GM23338 (cell line): Measurements from ENCODE around the gene SASH1. TPM values are rescaled to one million over a fixed set of nuclear protein-coding genes. Genes with fewer than 3 reads are reported as not detected.

ENCODE experiments used
- ATAC-seq: fragments of 200-7000 bp; cut with Tn5 transposase; 3 replicates; pipeline ENCODE4 v1.9.1; 2020
- DNase-seq: peaks from one replicate; pipeline ENCODE4 v3.0.0-alpha.2; 2015; ENCODE audit warnings: low spot score
- H2AFZ ChIP-seq: fragments of 200-600 bp; sonication (generic); 2 replicates; pipeline ENCODE4 v1.8.0; 2016; ENCODE audit warnings: antibody characterized with exemption, mild to moderate bottlenecking, moderate library complexity
- H3F3A ChIP-seq: fragments of 200-600 bp; sonication (generic); replicated peaks from 2 replicates; pipeline ENCODE4 v1.8.0; 2017; ENCODE audit warnings: antibody characterized with exemption, mixed run types, low read depth
- H3K27ac ChIP-seq: fragments of 200-600 bp; sonication (generic); 2 replicates; pipeline ENCODE4 v1.6.1; 2016; ENCODE audit warnings: low read depth
- H3K27me3 ChIP-seq: fragments of 200-600 bp; sonication (generic); 2 replicates; pipeline ENCODE4 v1.8.0; 2016; ENCODE audit warnings: mild to moderate bottlenecking, mixed run types, moderate library complexity; ENCODE audit not compliant: insufficient read depth
- H3K36me3 ChIP-seq: fragments of 200-600 bp; sonication (generic); 2 replicates; pipeline ENCODE4 v1.8.0; 2016; ENCODE audit warnings: mild to moderate bottlenecking; ENCODE audit not compliant: insufficient read depth
- H3K4me1 ChIP-seq: fragments of 200-600 bp; sonication (generic); 2 replicates; pipeline ENCODE4 v1.8.0; 2016; ENCODE audit warnings: mild to moderate bottlenecking, moderate library complexity; ENCODE audit not compliant: insufficient read depth
- H3K4me2 ChIP-seq: fragments of 200-600 bp; sonication (generic); 2 replicates; pipeline ENCODE4 v1.7.1; 2017; ENCODE audit warnings: mixed run types
- H3K4me3 ChIP-seq: fragments of 200-600 bp; sonication (generic); 2 replicates; pipeline ENCODE4 v1.6.1; 2016; ENCODE audit warnings: mixed run types
- H3K79me2 ChIP-seq: fragments of 200-600 bp; sonication (generic); replicated peaks from 2 replicates; pipeline ENCODE4 v1.8.0; 2017; ENCODE audit warnings: mild to moderate bottlenecking; ENCODE audit not compliant: insufficient read depth
- H3K9me2 ChIP-seq: fragments of 200-600 bp; sonication (generic); 2 replicates; pipeline ENCODE4 v1.8.0; 2017; ENCODE audit not compliant: insufficient read depth
- H4K20me1 ChIP-seq: fragments of 200-600 bp; sonication (generic); replicated peaks from 2 replicates; pipeline ENCODE4 v1.8.0; 2017; ENCODE audit warnings: mild to moderate bottlenecking; ENCODE audit not compliant: insufficient read depth
- H3K27ac Mint-ChIP-seq: 2 replicates; pipeline ENCODE4 v1.8.0; 2020; ENCODE audit warnings: inconsistent platforms, mild to moderate bottlenecking, moderate library complexity, mixed read lengths
- H3K27me3 Mint-ChIP-seq: 3 replicates; pipeline ENCODE4 v1.8.0; 2022; ENCODE audit warnings: low read depth, mild to moderate bottlenecking, moderate library complexity, mixed read lengths, inconsistent platforms; ENCODE audit not compliant: insufficient read depth, poor library complexity
- H3K36me3 Mint-ChIP-seq: 3 replicates; pipeline ENCODE4 v1.8.0; 2021; ENCODE audit warnings: low read depth, mild to moderate bottlenecking, inconsistent platforms, moderate library complexity, mixed read lengths
- H3K4me1 Mint-ChIP-seq: 3 replicates; pipeline ENCODE4 v1.8.0; 2020; ENCODE audit warnings: mild to moderate bottlenecking, inconsistent platforms, mixed read lengths
- H3K4me3 Mint-ChIP-seq: 3 replicates; pipeline ENCODE4 v1.8.0; 2021; ENCODE audit warnings: moderate library complexity, mild to moderate bottlenecking, inconsistent platforms, mixed read lengths
- H3K9me3 Mint-ChIP-seq: 3 replicates; pipeline ENCODE4 v1.8.0; 2020; ENCODE audit warnings: moderate library complexity, mild to moderate bottlenecking, inconsistent platforms, mixed read lengths
- CREB1 ChIP-seq: fragments of 250-450 bp; sonication (Bioruptor Pico); IDR thresholded peaks from 2 replicates; pipeline ENCODE4 v1.5.0; 2020; ENCODE audit warnings: low read depth, mild to moderate bottlenecking, moderate library complexity
- CTCF ChIP-seq, 2 experiments: fragments of 200-600 bp in 1 of 2; sonication (generic) in 1 of 2; conservative IDR thresholded peaks; 2 replicates each; pipeline versions ENCODE4 v1.5.1 to v1.6.1; 2016 to 2017; ENCODE audit warnings: antibody characterized with exemption in 2 of 2, low read depth in 2 of 2, mild to moderate bottlenecking in 2 of 2, moderate library complexity in 1 of 2
- ETS1 ChIP-seq: IDR thresholded peaks from 2 replicates; pipeline ENCODE4 v1.6.1; 2016; ENCODE audit warnings: antibody characterized with exemption
- EZH2phosphoT487 ChIP-seq: fragments of 200-600 bp; sonication (generic); IDR thresholded peaks from one replicate; pipeline ENCODE4 v1.8.1; 2018; ENCODE audit warnings: antibody characterized with exemption; ENCODE audit not compliant: unreplicated experiment
- JUNB ChIP-seq: IDR thresholded peaks from one replicate; pipeline ENCODE4 v1.6.1; 2016; ENCODE audit warnings: antibody characterized with exemption; ENCODE audit not compliant: unreplicated experiment
- NANOG ChIP-seq: IDR thresholded peaks from 2 replicates; pipeline ENCODE4 v1.6.1; 2016; ENCODE audit warnings: antibody characterized with exemption, borderline replicate concordance
- STAT1 ChIP-seq: IDR thresholded peaks from one replicate; pipeline ENCODE4 v1.6.1; 2016; ENCODE audit warnings: antibody characterized with exemption; ENCODE audit not compliant: unreplicated experiment
- ZNF462 ChIP-seq: fragments of 250-450 bp; sonication (Bioruptor Pico); IDR thresholded peaks from 2 replicates; pipeline ENCODE4 v1.5.0; 2020; ENCODE audit warnings: mild to moderate bottlenecking, moderate library complexity
- polyA plus RNA-seq: library from polyadenylated mRNA; unstranded; fragments of >200 nt; fragmentation: Nextera tagmentation; extraction: Ambion mirVana; gene quantifications from 2 replicates; pipeline ENCODE4 v1.2.1, GENCODE V29; 2016
- total RNA-seq: library from RNA; depleted of rRNA; stranded (reverse); fragments of >200 nt; shearing (Covaris generic); gene quantifications from 2 replicates; pipeline ENCODE4 v1.2.3, GENCODE V29; 2014

Gene SASH1
- total and polyA plus RNA-seq, 2 experiments from 2014 or later = 8.2 to 30.2 TPM

- Histone ChIP-seq H3K4me2 (no peak overlapping the region), H3K4me1 (no peaks in the 10 kb centered on the region), H3F3A (no peaks in the 10 kb centered on the region), H3K9me2 (no peaks in the 10 kb centered on the region), H3K27ac (no peak overlapping the region), H2AFZ (0 out of 2 replicates have a peak overlapping the region, but pooled peaks have one; percentile 10), H3K36me3 (no peaks in the 10 kb centered on the region), H3K4me3 (no peak overlapping the region), H3K27me3 (no peaks in the 10 kb centered on the region), H3K79me2 (no peaks in the 10 kb centered on the region), H4K20me1 (no peaks in the 10 kb centered on the region)
- Mint-ChIP-seq H3K4me1 (peaks cover 8% of the 10 kb centered on the region), H3K27me3 (peaks cover 9% of the 10 kb centered on the region), H3K9me3 (no peaks in the 10 kb centered on the region), H3K4me3 (no peak overlapping the region), H3K27ac (no peak overlapping the region), H3K36me3 (no peaks in the 10 kb centered on the region)
- TF ChIP-seq EZH2phosphoT487 (no peak), JUNB (no peak), CTCF (conservative IDR thresholded peaks at IDR 0.05; ENCODE audit: low read depth in 2 of 2) (no peak), CREB1 (CRISPR knock-in tag) (no peak), ETS1 (no peak), NANOG (no peak), ZNF462 (CRISPR knock-in tag) (no peak), STAT1 (no peak)
- ATAC-seq (no peak), DNase-seq (no peak)
These were observed 49.2 kb upstream of the SASH1 start for GRCh38 chr6:148293181-148293995.
